GM12801 (cell line): ENCODE measurements around the gene WDR33.

Source experiments
- CTCF ChIP-seq: IDR thresholded peaks from one replicate; pipeline ENCODE4 v1.5.1; 2011; ENCODE audit warnings: control low read depth; ENCODE audit not compliant: insufficient read length; ENCODE audit errors: extremely low read depth

Gene WDR33

GRCh38 chr2:127674241-127675209, 136.4 kb downstream of the WDR33 start:
- no peak for TF ChIP-seq CTCF

- TF ChIP-seq CTCF = no peak
These were observed 137.5 kb downstream of the WDR33 start for GRCh38 chr2:127673291-127674069.

GRCh38 chr2:127672341-127673224, 138.4 kb downstream of the WDR33 start:
- TF ChIP-seq CTCF = no peak

- TF ChIP-seq CTCF = no peak
These were observed 139.2 kb downstream of the WDR33 start for GRCh38 chr2:127671557-127672302.

GRCh38 chr2:127670957-127671290, 140.0 kb downstream of the WDR33 start:
- TF ChIP-seq CTCF = no peak

GRCh38 chr2:127670055-127670956, 140.7 kb downstream of the WDR33 start:
- TF ChIP-seq CTCF = no peak
